Hepatocyte (in vitro differentiated cells): ENCODE data around the gene FSHB.

Source experiments
- EZH2phosphoT487 ChIP-seq: fragments of 200-600 bp; sonication (generic); IDR thresholded peaks from one replicate; pipeline ENCODE4 v1.6.1; 2018; ENCODE audit warnings: antibody characterized with exemption, mild to moderate bottlenecking, low read depth, moderate library complexity; ENCODE audit not compliant: unreplicated experiment, severe bottlenecking
- TF ChIP-seq, protein P1 (sequence below): fragments of 200-600 bp; sonication (generic); IDR thresholded peaks from 2 replicates; pipeline ENCODE4 v1.5.1; 2016; ENCODE audit warnings: antibody characterized with exemption, mild to moderate bottlenecking; ENCODE audit not compliant: poor library complexity

DNA sequence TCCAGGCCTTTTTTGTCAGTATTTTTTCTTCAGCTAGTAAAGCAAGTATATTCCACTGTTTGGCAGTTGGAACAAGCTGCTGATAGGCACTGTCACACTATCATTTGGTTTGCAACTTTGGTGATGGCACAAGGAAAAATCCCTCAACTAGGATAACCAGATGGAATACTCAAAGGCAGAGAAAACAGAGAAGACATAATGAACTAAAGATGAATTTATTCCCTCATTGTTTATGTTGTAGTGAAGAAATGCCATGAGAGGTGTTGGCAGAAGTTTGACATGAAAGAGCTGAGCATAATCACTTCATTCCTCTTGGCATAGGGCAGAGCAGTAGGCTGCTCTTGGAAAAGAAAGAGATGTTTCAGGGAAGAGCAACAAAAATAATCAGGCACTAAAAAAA is 39.9 kb downstream of the FSHB start:
- no peak for TF ChIP-seq EZH2phosphoT487
- TF ChIP-seq, protein P1, sequence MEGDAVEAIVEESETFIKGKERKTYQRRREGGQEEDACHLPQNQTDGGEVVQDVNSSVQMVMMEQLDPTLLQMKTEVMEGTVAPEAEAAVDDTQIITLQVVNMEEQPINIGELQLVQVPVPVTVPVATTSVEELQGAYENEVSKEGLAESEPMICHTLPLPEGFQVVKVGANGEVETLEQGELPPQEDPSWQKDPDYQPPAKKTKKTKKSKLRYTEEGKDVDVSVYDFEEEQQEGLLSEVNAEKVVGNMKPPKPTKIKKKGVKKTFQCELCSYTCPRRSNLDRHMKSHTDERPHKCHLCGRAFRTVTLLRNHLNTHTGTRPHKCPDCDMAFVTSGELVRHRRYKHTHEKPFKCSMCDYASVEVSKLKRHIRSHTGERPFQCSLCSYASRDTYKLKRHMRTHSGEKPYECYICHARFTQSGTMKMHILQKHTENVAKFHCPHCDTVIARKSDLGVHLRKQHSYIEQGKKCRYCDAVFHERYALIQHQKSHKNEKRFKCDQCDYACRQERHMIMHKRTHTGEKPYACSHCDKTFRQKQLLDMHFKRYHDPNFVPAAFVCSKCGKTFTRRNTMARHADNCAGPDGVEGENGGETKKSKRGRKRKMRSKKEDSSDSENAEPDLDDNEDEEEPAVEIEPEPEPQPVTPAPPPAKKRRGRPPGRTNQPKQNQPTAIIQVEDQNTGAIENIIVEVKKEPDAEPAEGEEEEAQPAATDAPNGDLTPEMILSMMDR: no peak
